ENCODE data around the gene VAV3. TPM values are rescaled to one million over a fixed set of nuclear protein-coding genes. Genes with fewer than 3 reads are reported as not detected.

VAV3 gene
- total and polyA plus RNA-seq, 2 of the 13 experiments (the other 11 are each of a cell fraction or from before 2014, with no cell fraction given): 15.9 to 29.8 TPM

GRCh38 chr1:107523736-107524135 is 441.2 kb downstream of the VAV3 start:
- POLR2A ChIA-PET: no interaction called here
- no peak overlapping the region for H2AFZ ChIP-seq (ENCODE audit: low read length)
- H3K9me3 ChIP-seq (ENCODE audit: low read length): no peaks in the 10 kb centered on the region
- in situ Hi-C loops (cut with HindIII; ENCODE audit: extremely low pct_ligation_motif_present, low pct_unique_long_range_greater_than_20kb) (no loop called here), intact Hi-C loops (cut with micrococcal nuclease; ENCODE audit: unreplicated experiment) (no loop called here)
- H3K36me3 ChIP-seq (replicated peaks in 1 of 2; ENCODE audit: control insufficient read depth in 1 of 2, insufficient read depth in 2 of 2, low read length in 2 of 2): no peaks in the 10 kb centered on the region
- H3K27ac ChIP-seq (ENCODE audit: extremely low read length, insufficient read depth, low read length): no peak overlapping the region
- 88% methylated on average over 4 of the region's 4 CpGs for WGBS (ENCODE audit: low lambda C conversion rate)
- no peaks in the 10 kb centered on the region for H4K20me1 ChIP-seq (ENCODE audit: insufficient read depth, low read length)
- H3K4me2 ChIP-seq (ENCODE audit: low read depth, low read length): no peak overlapping the region
- BruUV-seq (replicated peaks): no TSS peak
- peaks cover 58% of the 10 kb centered on the region for H3K4me1 ChIP-seq (ENCODE audit: insufficient read depth, low read length)
- H3K9ac ChIP-seq (ENCODE audit: insufficient read depth, low read depth, low read length): no peak overlapping the region
- no peak for FAIRE-seq
- no peaks in the 10 kb centered on the region for H3K27me3 ChIP-seq (ENCODE audit: control insufficient read depth in 1 of 2, insufficient read depth in 2 of 2, low read length in 2 of 2)
- TF ChIP-seq LCORL (IDR thresholded peaks at IDR 0.05) (no peak), LCORL (CRISPR knock-in tag; IDR thresholded peaks at IDR 0.05) (no peak)
- no peaks in the 10 kb centered on the region for H3K79me2 ChIP-seq (ENCODE audit: insufficient read depth, low read length)
- H3K4me3 ChIP-seq (replicated peaks in 1 of 3; ENCODE audit: insufficient read depth in 1 of 3, low read depth in 2 of 3, low read length in 3 of 3): no peak overlapping the region
- ATAC-seq: no peak
- no peak for DNase-seq (ENCODE audit: low spot score)
- CTCF ChIA-PET (ENCODE audit: low intra/inter-chr PET ratio, low total read pairs): no interaction called here

- no peak overlapping the region for H3K27ac ChIP-seq (ENCODE audit: extremely low read length, insufficient read depth, low read length)
- BruUV-seq (replicated peaks): no TSS peak
- in situ Hi-C loops (cut with HindIII; ENCODE audit: extremely low pct_ligation_motif_present, low pct_unique_long_range_greater_than_20kb): no loop called here
- H3K4me3 ChIP-seq (replicated peaks in 1 of 3; ENCODE audit: insufficient read depth in 1 of 3, low read depth in 2 of 3, low read length in 3 of 3): no peak overlapping the region
- DNase-seq (ENCODE audit: low spot score) (no peak), ATAC-seq (no peak), FAIRE-seq (no peak)
- no peaks in the 10 kb centered on the region for H3K36me3 ChIP-seq (replicated peaks in 1 of 2; ENCODE audit: control insufficient read depth in 1 of 2, insufficient read depth in 2 of 2, low read length in 2 of 2)
- WGBS (ENCODE audit: low lambda C conversion rate): 68% methylated on average over 4 of the region's 4 CpGs
- intact Hi-C loops (cut with micrococcal nuclease; ENCODE audit: unreplicated experiment): no loop called here
- CTCF ChIA-PET (ENCODE audit: low intra/inter-chr PET ratio, low total read pairs): no interaction called here
- H4K20me1 ChIP-seq (ENCODE audit: insufficient read depth, low read length): no peaks in the 10 kb centered on the region
- POLR2A ChIA-PET: no interaction called here
- no peaks in the 10 kb centered on the region for H3K27me3 ChIP-seq (ENCODE audit: control insufficient read depth in 1 of 2, insufficient read depth in 2 of 2, low read length in 2 of 2)
- H3K79me2 ChIP-seq (ENCODE audit: insufficient read depth, low read length): no peaks in the 10 kb centered on the region
- no peak overlapping the region for H3K4me2 ChIP-seq (ENCODE audit: low read depth, low read length)
- no peak overlapping the region for H3K9ac ChIP-seq (ENCODE audit: insufficient read depth, low read depth, low read length)
- no peak overlapping the region for H2AFZ ChIP-seq (ENCODE audit: low read length)
- peaks cover 51% of the 10 kb centered on the region for H3K4me1 ChIP-seq (ENCODE audit: insufficient read depth, low read length)
- TF ChIP-seq TBP (CRISPR knock-in tag; IDR thresholded peaks at IDR 0.05): no peak
- TF ChIP-seq, protein P1, sequence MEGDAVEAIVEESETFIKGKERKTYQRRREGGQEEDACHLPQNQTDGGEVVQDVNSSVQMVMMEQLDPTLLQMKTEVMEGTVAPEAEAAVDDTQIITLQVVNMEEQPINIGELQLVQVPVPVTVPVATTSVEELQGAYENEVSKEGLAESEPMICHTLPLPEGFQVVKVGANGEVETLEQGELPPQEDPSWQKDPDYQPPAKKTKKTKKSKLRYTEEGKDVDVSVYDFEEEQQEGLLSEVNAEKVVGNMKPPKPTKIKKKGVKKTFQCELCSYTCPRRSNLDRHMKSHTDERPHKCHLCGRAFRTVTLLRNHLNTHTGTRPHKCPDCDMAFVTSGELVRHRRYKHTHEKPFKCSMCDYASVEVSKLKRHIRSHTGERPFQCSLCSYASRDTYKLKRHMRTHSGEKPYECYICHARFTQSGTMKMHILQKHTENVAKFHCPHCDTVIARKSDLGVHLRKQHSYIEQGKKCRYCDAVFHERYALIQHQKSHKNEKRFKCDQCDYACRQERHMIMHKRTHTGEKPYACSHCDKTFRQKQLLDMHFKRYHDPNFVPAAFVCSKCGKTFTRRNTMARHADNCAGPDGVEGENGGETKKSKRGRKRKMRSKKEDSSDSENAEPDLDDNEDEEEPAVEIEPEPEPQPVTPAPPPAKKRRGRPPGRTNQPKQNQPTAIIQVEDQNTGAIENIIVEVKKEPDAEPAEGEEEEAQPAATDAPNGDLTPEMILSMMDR (CRISPR knock-in tag; IDR thresholded peaks at IDR 0.05): 0 out of 2 replicates have a peak, but pooled peaks have one; percentile 16
- H3K9me3 ChIP-seq (ENCODE audit: low read length): no peaks in the 10 kb centered on the region
Measured at GRCh38 chr1:107523061-107523460, 441.9 kb downstream of the VAV3 start.

Small RNA genes lying within 50 kb of the gene (microRNA-seq; reads per million reads assigned to microRNA genes)
- not detected for gene MIR7852

Small RNA genes lying within 50 kb of the gene (small RNA-seq; reads per million reads assigned to genes)
- 0 reads per million in 3 experiments for gene MIR7852 (ENCODE audit: insufficient read depth in 2 of 3, insufficient read length in 3 of 3, low read depth in 2 of 3, low replicate concordance in 1 of 3)

Other genes with a start within 250 kb of the VAV3 start
- 12.4 and 19.1 TPM in 2 replicates for gene SLC25A24, start 235.2 kb upstream of the VAV3 start, total RNA-seq (2016; rRNA removed; fragmentation: Illumina TruSeq; extraction: Trizol)
- gene SLC25A24, start 235.2 kb upstream of the VAV3 start, polyA plus RNA-seq (2011; rRNA removed): 6.5 and 8.0 TPM in 2 replicates